IMR-90 (cell line): ENCODE results near the gene HMX1. TPM values are rescaled to one million over a fixed set of nuclear protein-coding genes. Genes with fewer than 3 reads are reported as not detected.

Source experiments
- ATAC-seq: fragments of 200-7000 bp; cut with Tn5 transposase; 2 replicates; pipeline ENCODE4 v1.9.1; 2020; ENCODE audit warnings: low read depth, mild to moderate bottlenecking, moderate library complexity
- BruUV-seq: library from RNA; stranded (reverse); fragments of 400-500 nt; replicated peaks from 2 replicates; lab custom pipeline; 2021; lab: Mats Ljungman, UMichigan
- CTCF ChIA-PET: fragments of 300-600 bp; formaldehyde crosslinking; extraction: SDS; loops from one replicate; lab custom pipeline; 2021; ENCODE audit warnings: antibody characterized with exemption; lab: Yijun Ruan, JAX
- POLR2A ChIA-PET: fragments of 300-600 bp; sonication (Branson Sonifier 250); formaldehyde crosslinking; loops from one replicate; lab custom pipeline; 2022; ENCODE audit warnings: antibody characterized with exemption; ENCODE audit not compliant: unreplicated experiment; lab: Charles Lee
- DNase-seq: peaks from one replicate; pipeline ENCODE4 v3.0.0; 2013
- H2AFZ ChIP-seq: replicated peaks from 2 replicates; pipeline ENCODE3; 2013; ENCODE audit warnings: low read length, mild to moderate bottlenecking; ENCODE audit not compliant: poor library complexity
- H2AK5ac ChIP-seq: 2 replicates; pipeline ENCODE4 v1.6.1; 2013; ENCODE audit warnings: low read depth, low read length, inconsistent platforms
- H2AK9ac ChIP-seq: replicated peaks from 2 replicates; pipeline ENCODE3; 2013; ENCODE audit warnings: mild to moderate bottlenecking, low read depth, low read length, moderate library complexity; ENCODE audit not compliant: poor library complexity
- H2BK120ac ChIP-seq: 2 replicates; pipeline ENCODE4 v1.6.1; 2013; ENCODE audit warnings: low read depth, low read length, inconsistent platforms
- H2BK15ac ChIP-seq: 3 replicates; pipeline ENCODE4 v1.6.1; 2013; ENCODE audit warnings: low read depth, low read length, inconsistent platforms
- H2BK20ac ChIP-seq: 2 replicates; pipeline ENCODE4 v1.6.1; 2013; ENCODE audit warnings: low read depth, mild to moderate bottlenecking, inconsistent platforms, low read length, moderate library complexity
- H2BK5ac ChIP-seq: 2 replicates; pipeline ENCODE4 v1.6.1; 2013; ENCODE audit warnings: mild to moderate bottlenecking, low read depth, low read length, inconsistent platforms; ENCODE audit not compliant: poor library complexity, severe bottlenecking
- H3K14ac ChIP-seq: replicated peaks from 2 replicates; pipeline ENCODE4 v1.6.1; 2013; ENCODE audit warnings: low read depth, low read length, inconsistent platforms
- H3K18ac ChIP-seq: 2 replicates; pipeline ENCODE4 v1.6.1; 2013; ENCODE audit warnings: low read depth, low read length, control low read depth
- H3K23ac ChIP-seq: 2 replicates; pipeline ENCODE4 v1.6.1; 2013; ENCODE audit warnings: low read depth, low read length, inconsistent platforms
- H3K27ac ChIP-seq: 2 replicates; pipeline ENCODE4 v1.5.1; 2013; ENCODE audit warnings: mild to moderate bottlenecking, control low read depth, low read length; ENCODE audit not compliant: insufficient read depth
- H3K27me3 ChIP-seq: 2 replicates; pipeline ENCODE4 v1.6.1; 2013; ENCODE audit warnings: low read length; ENCODE audit not compliant: control insufficient read depth, insufficient read depth
- H3K36me3 ChIP-seq: 2 replicates; pipeline ENCODE4 v1.6.1; 2013; ENCODE audit warnings: low read length, mixed read lengths; ENCODE audit not compliant: control insufficient read depth, insufficient read depth
- H3K4ac ChIP-seq: 2 replicates; pipeline ENCODE4 v1.6.1; 2013; ENCODE audit warnings: low read depth, low read length, inconsistent platforms
- H3K4me1 ChIP-seq: 2 replicates; pipeline ENCODE4 v1.6.1; 2013; ENCODE audit warnings: low read length, mixed read lengths; ENCODE audit not compliant: control insufficient read depth, insufficient read depth
- H3K4me2 ChIP-seq: 2 replicates; pipeline ENCODE4 v1.6.1; 2013; ENCODE audit warnings: low read depth, mild to moderate bottlenecking, control low read depth, low read length, moderate library complexity
- H3K4me3 ChIP-seq: 2 replicates; pipeline ENCODE4 v1.5.1; 2013; ENCODE audit warnings: low read depth, mild to moderate bottlenecking, control low read depth, low read length, moderate library complexity; ENCODE audit not compliant: insufficient read depth
- H3K56ac ChIP-seq: 2 replicates; pipeline ENCODE4 v1.6.1; 2013; ENCODE audit warnings: low read length, inconsistent platforms; ENCODE audit not compliant: insufficient read depth; ENCODE audit errors: extremely low read depth
- H3K79me1 ChIP-seq, 2 experiments: 2 replicates each; pipeline ENCODE4 v1.6.1; 2013; ENCODE audit warnings: low read length in 2 of 2, inconsistent platforms in 1 of 2, low read depth in 1 of 2
- H3K9ac ChIP-seq: 2 replicates; pipeline ENCODE4 v1.6.1; 2013; ENCODE audit warnings: low read depth, low read length, control low read depth
- H3K9me1 ChIP-seq: 2 replicates; pipeline ENCODE4 v1.6.1; 2013; ENCODE audit warnings: low read length, inconsistent platforms; ENCODE audit not compliant: insufficient read depth
- H3K9me3 ChIP-seq: 2 replicates; pipeline ENCODE4 v1.6.1; 2013; ENCODE audit warnings: low read length; ENCODE audit not compliant: control insufficient read depth, insufficient read depth
- H4K20me1 ChIP-seq: 2 replicates; pipeline ENCODE4 v1.6.1; 2013; ENCODE audit warnings: low read length, inconsistent platforms; ENCODE audit not compliant: insufficient read depth
- H4K5ac ChIP-seq: 2 replicates; pipeline ENCODE4 v1.6.1; 2013; ENCODE audit warnings: mild to moderate bottlenecking, low read depth, low read length, control low read depth
- H4K8ac ChIP-seq, 2 experiments: 2 replicates each; pipeline ENCODE4 v1.6.1; 2013; ENCODE audit warnings: low read depth in 2 of 2, low read length in 2 of 2, control low read depth in 1 of 2, inconsistent platforms in 1 of 2
- H4K91ac ChIP-seq: 2 replicates; pipeline ENCODE4 v1.6.1; 2013; ENCODE audit warnings: low read depth, low read length, inconsistent platforms; ENCODE audit not compliant: insufficient read depth
- BHLHE40 ChIP-seq: fragments of 150-350 bp; IDR thresholded peaks from 2 replicates; pipeline ENCODE4 v1.6.1; 2016; ENCODE audit warnings: mild to moderate bottlenecking, low read depth, low read length
- CEBPB ChIP-seq: IDR thresholded peaks from 2 replicates; pipeline ENCODE4 v1.6.1; 2012; ENCODE audit warnings: low read depth, low read length, improper control_type of control experiment
- CHD1 ChIP-seq: IDR thresholded peaks from 2 replicates; pipeline ENCODE4 v1.6.1; 2012; ENCODE audit warnings: low read depth, low read length, improper control_type of control experiment
- FOS ChIP-seq: fragments of 150-350 bp; IDR thresholded peaks from 2 replicates; pipeline ENCODE4 v1.6.1; 2016; ENCODE audit warnings: low read depth, low read length
- MAFK ChIP-seq: IDR thresholded peaks from 2 replicates; pipeline ENCODE4 v1.6.1; 2012; ENCODE audit warnings: low read depth, low read length, improper control_type of control experiment
- MAZ ChIP-seq: IDR thresholded peaks from 2 replicates; pipeline ENCODE4 v1.6.1; 2012; ENCODE audit warnings: low read depth, mild to moderate bottlenecking, low read length, improper control_type of control experiment, moderate library complexity, borderline replicate concordance
- MXI1 ChIP-seq: IDR thresholded peaks from 2 replicates; pipeline ENCODE4 v1.6.1; 2012; ENCODE audit warnings: low read depth, mild to moderate bottlenecking, low read length, moderate library complexity, borderline replicate concordance
- NFE2L2 ChIP-seq: fragments of 150-350 bp; IDR thresholded peaks from 2 replicates; pipeline ENCODE4 v1.6.1; 2016; ENCODE audit warnings: low read depth, mild to moderate bottlenecking, low read length
- POLR2A ChIP-seq: IDR thresholded peaks from 2 replicates; pipeline ENCODE4 v1.6.1; 2012; ENCODE audit warnings: mild to moderate bottlenecking, low read depth, low read length
- RAD21 ChIP-seq: IDR thresholded peaks from 2 replicates; pipeline ENCODE4 v1.6.1; 2012; ENCODE audit warnings: low read length, improper control_type of control experiment
- RCOR1 ChIP-seq: IDR thresholded peaks from 2 replicates; pipeline ENCODE4 v1.6.1; 2012; ENCODE audit warnings: mild to moderate bottlenecking, low read length, improper control_type of control experiment; ENCODE audit not compliant: insufficient replicate concordance
- RFX5 ChIP-seq: IDR thresholded peaks from 2 replicates; pipeline ENCODE4 v1.8.0; 2012; ENCODE audit warnings: low read depth, mild to moderate bottlenecking, low read length, moderate library complexity
- SMC3 ChIP-seq: fragments of 150-350 bp; IDR thresholded peaks from 2 replicates; pipeline ENCODE4 v1.6.1; 2016; ENCODE audit warnings: low read depth, mild to moderate bottlenecking, antibody characterized with exemption, low read length, moderate library complexity
- WGBS, 2 experiments: methylation state at CpG; one replicate each; pipeline versions ENCODE4 v1.1.5 to v1.1.7; 2013; ENCODE audit warnings: missing lambda C conversion rate in 2 of 2; ENCODE audit not compliant: insufficient read length in 1 of 2; ENCODE audit errors: extremely low coverage in 2 of 2; 5-methylcytosine and 5-hydroxymethylcytosine counted together
- dilution Hi-C: fragments of 300-500 bp; cut with HindIII; formaldehyde crosslinking; loops from one replicate; pipeline ENCODE4 v1.14.3; 2018; ENCODE audit warnings: low sequenced_read_pairs; ENCODE audit not compliant: unreplicated experiment
- in situ Hi-C: fragments of 300-500 bp; cut with MboI; formaldehyde crosslinking; loops from 3 replicates; pipeline ENCODE4 v1.14.3; 2019; ENCODE audit warnings: low sequenced_read_pairs, inconsistent platforms, mixed read lengths
- intact Hi-C: fragments of 100-400 bp; cut with micrococcal nuclease; formaldehyde crosslinking; loops from 2 replicates; pipeline ENCODE4 v1.10.0; 2022
- polyA plus RNA-seq, 3 experiments: library from polyadenylated mRNA; depleted of rRNA; stranded (reverse); fragments of >200 nt; gene quantifications; 2 replicates each; pipeline ENCODE4 v1.2.3, GENCODE V29; 2012; ENCODE audit warnings: low replicate concordance in 1 of 3
- total RNA-seq: library from RNA; depleted of rRNA; stranded (reverse); fragments of >200 nt; gene quantifications from 2 replicates; pipeline ENCODE4 v1.2.3, GENCODE V29; 2012
- TF ChIP-seq, protein P1 (sequence below): fragments of 150-350 bp; IDR thresholded peaks from 2 replicates; pipeline ENCODE4 v1.6.1; 2017; ENCODE audit warnings: mild to moderate bottlenecking, antibody characterized with exemption, low read length, low read depth
- TF ChIP-seq, protein P2 (sequence below): fragments of 150-350 bp; IDR thresholded peaks from 2 replicates; pipeline ENCODE4 v1.6.1; 2016; ENCODE audit warnings: low read depth, mild to moderate bottlenecking, low read length, moderate library complexity, borderline replicate concordance
- TF ChIP-seq, protein P3 (sequence below): conservative IDR thresholded peaks from 2 replicates; pipeline ENCODE4 v1.5.1; 2012; ENCODE audit warnings: mild to moderate bottlenecking, low read depth, low read length, improper control_type of control experiment

The HMX1 gene
- total and polyA plus RNA-seq, 2 of the 4 experiments (the other 2 are of a cell fraction), result not detected

DNA sequence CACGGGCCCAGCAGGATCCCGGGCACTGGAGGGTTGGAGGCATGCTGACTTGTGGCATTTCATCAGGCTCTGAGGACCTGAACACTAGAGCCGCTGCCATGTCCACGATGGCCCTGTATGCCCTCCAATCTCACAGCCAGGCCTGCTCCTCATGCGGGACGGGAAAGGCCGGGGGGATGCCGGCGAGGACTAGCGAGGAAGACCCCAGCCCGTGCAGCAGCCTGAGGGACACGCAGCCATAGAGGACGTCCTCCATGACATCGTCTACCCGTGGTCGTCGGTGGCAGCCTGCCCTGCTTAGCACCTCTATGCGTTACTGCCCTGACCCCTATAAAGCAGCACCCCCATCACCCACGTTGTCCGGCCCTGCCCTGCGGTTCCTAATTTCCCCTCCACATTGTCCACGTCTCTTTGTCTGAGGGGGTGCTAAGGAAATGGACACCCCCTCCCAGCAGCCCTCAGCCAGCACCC, 32.6 kb downstream of the HMX1 start:
- no peak overlapping the region for H3K4me3 ChIP-seq
- H3K23ac ChIP-seq, result no peak overlapping the region
- H3K4me2 ChIP-seq, result no peak overlapping the region
- no peak overlapping the region for H3K4ac ChIP-seq
- peaks cover 2% of the 10 kb centered on the region; the same call in 1 of the 2 replicates for H3K9me3 ChIP-seq
- no peak overlapping the region for H2AK9ac ChIP-seq
- ChIA-PET CTCF (no interaction called here), POLR2A (no interaction called here)
- no peak overlapping the region for H3K18ac ChIP-seq
- no peaks in the 10 kb centered on the region for H3K36me3 ChIP-seq
- TF ChIP-seq RCOR1 (no peak), NFE2L2 (no peak), MAFK (no peak), POLR2A (no peak), FOS (no peak), SMC3 (no peak), BHLHE40 (no peak), RFX5 (no peak), MXI1 (no peak), MAZ (no peak), CHD1 (no peak), RAD21 (no peak), CEBPB (no peak)
- TF ChIP-seq, protein P1, sequence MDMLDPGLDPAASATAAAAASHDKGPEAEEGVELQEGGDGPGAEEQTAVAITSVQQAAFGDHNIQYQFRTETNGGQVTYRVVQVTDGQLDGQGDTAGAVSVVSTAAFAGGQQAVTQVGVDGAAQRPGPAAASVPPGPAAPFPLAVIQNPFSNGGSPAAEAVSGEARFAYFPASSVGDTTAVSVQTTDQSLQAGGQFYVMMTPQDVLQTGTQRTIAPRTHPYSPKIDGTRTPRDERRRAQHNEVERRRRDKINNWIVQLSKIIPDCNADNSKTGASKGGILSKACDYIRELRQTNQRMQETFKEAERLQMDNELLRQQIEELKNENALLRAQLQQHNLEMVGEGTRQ, result no peak
- TF ChIP-seq, protein P2, sequence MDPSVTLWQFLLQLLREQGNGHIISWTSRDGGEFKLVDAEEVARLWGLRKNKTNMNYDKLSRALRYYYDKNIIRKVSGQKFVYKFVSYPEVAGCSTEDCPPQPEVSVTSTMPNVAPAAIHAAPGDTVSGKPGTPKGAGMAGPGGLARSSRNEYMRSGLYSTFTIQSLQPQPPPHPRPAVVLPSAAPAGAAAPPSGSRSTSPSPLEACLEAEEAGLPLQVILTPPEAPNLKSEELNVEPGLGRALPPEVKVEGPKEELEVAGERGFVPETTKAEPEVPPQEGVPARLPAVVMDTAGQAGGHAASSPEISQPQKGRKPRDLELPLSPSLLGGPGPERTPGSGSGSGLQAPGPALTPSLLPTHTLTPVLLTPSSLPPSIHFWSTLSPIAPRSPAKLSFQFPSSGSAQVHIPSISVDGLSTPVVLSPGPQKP, result no peak
- TF ChIP-seq, protein P3, sequence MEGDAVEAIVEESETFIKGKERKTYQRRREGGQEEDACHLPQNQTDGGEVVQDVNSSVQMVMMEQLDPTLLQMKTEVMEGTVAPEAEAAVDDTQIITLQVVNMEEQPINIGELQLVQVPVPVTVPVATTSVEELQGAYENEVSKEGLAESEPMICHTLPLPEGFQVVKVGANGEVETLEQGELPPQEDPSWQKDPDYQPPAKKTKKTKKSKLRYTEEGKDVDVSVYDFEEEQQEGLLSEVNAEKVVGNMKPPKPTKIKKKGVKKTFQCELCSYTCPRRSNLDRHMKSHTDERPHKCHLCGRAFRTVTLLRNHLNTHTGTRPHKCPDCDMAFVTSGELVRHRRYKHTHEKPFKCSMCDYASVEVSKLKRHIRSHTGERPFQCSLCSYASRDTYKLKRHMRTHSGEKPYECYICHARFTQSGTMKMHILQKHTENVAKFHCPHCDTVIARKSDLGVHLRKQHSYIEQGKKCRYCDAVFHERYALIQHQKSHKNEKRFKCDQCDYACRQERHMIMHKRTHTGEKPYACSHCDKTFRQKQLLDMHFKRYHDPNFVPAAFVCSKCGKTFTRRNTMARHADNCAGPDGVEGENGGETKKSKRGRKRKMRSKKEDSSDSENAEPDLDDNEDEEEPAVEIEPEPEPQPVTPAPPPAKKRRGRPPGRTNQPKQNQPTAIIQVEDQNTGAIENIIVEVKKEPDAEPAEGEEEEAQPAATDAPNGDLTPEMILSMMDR, result no peak
- ATAC-seq (no peak), DNase-seq (no peak)
- no peak overlapping the region for H4K5ac ChIP-seq
- WGBS, 2 experiments, result 80% methylated on average over 10 of the region's 22 CpGs; no CpG with 5 or more reads in 1 of the 2 experiments
- H2BK5ac ChIP-seq, result no peak overlapping the region
- no peak overlapping the region for H2BK120ac ChIP-seq
- in situ Hi-C loops (no loop called here), dilution Hi-C loops (no loop called here), intact Hi-C loops (no loop called here)
- H2AFZ ChIP-seq, result no peak overlapping the region
- H3K4me1 ChIP-seq, result no peaks in the 10 kb centered on the region
- H2AK5ac ChIP-seq, result no peak overlapping the region
- no peak overlapping the region for H3K27ac ChIP-seq
- H3K79me1 ChIP-seq, result no peaks in the 10 kb centered on the region
- no peaks in the 10 kb centered on the region for H4K20me1 ChIP-seq
- no TSS peak for BruUV-seq
- H3K14ac ChIP-seq, result no peak overlapping the region
- no peak overlapping the region for H4K8ac ChIP-seq
- no peak overlapping the region for H3K56ac ChIP-seq
- H4K91ac ChIP-seq, result no peak overlapping the region
- H2BK20ac ChIP-seq, result no peak overlapping the region
- H2BK15ac ChIP-seq, result no peak overlapping the region
- H3K9ac ChIP-seq, result no peak overlapping the region
- H3K9me1 ChIP-seq, result no peaks in the 10 kb centered on the region
- no peaks in the 10 kb centered on the region for H3K27me3 ChIP-seq
